Neural cell (in vitro differentiated cells): Measurements from ENCODE around the gene HHATL.

Experiments used
- CTCF ChIP-seq: fragments of 450-650 bp; IDR thresholded peaks from 2 replicates; pipeline ENCODE4 v1.5.1; 2014; ENCODE audit warnings: antibody characterized with exemption, mild to moderate bottlenecking, moderate library complexity; ENCODE audit not compliant: poor library complexity, severe bottlenecking
- EP300 ChIP-seq: fragments of 450-650 bp; conservative IDR thresholded peaks from 2 replicates; pipeline ENCODE4 v1.6.1; 2014; ENCODE audit warnings: antibody characterized with exemption, mild to moderate bottlenecking, moderate library complexity; ENCODE audit not compliant: poor library complexity, severe bottlenecking
- EZH2 ChIP-seq: fragments of 200-600, 300-800 bp; shearing (Covaris generic), sonication (generic); IDR thresholded peaks from 2 replicates; pipeline ENCODE4 v1.6.1; 2014; ENCODE audit warnings: antibody characterized with exemption, low read length, borderline replicate concordance, mild to moderate bottlenecking; ENCODE audit not compliant: insufficient read depth, poor library complexity, severe bottlenecking
- MXI1 ChIP-seq: fragments of 450-650 bp; conservative IDR thresholded peaks from 2 replicates; pipeline ENCODE4 v1.6.1; 2014; ENCODE audit warnings: antibody characterized with exemption, mild to moderate bottlenecking; ENCODE audit not compliant: poor library complexity, severe bottlenecking
- POLR2AphosphoS5 ChIP-seq: IDR thresholded peaks from 2 replicates; pipeline ENCODE4 v1.6.1; 2012
- RAD21 ChIP-seq: fragments of 450-650 bp; conservative IDR thresholded peaks from 2 replicates; pipeline ENCODE4 v1.6.1; 2014; ENCODE audit warnings: antibody characterized with exemption, mild to moderate bottlenecking, moderate library complexity
- REST ChIP-seq: IDR thresholded peaks from 2 replicates; pipeline ENCODE4 v1.6.1; 2012; ENCODE audit warnings: borderline replicate concordance
- SMC3 ChIP-seq: fragments of 450-650 bp; conservative IDR thresholded peaks from 2 replicates; pipeline ENCODE4 v1.6.1; 2014; ENCODE audit warnings: antibody characterized with exemption, mild to moderate bottlenecking, moderate library complexity; ENCODE audit not compliant: poor library complexity
- TAF1 ChIP-seq: IDR thresholded peaks from 2 replicates; pipeline ENCODE4 v1.6.1; 2012; ENCODE audit warnings: low read depth

GRCh38 chr3:42698911-42699230 is 3.7 kb downstream of the HHATL start:
- TF ChIP-seq RAD21 (no peak), TAF1 (no peak), REST (no peak), CTCF (no peak), EZH2 (no peak), EP300 (no peak), POLR2AphosphoS5 (no peak), SMC3 (no peak), MXI1 (no peak)
